Activated naive CD4-positive, alpha-beta T cell treated with anti-CD3 and anti-CD28 coated beads, Interleukin-2, amount 50 U/mL, for 72 hours (primary cell): ENCODE results near the gene CARNS1. TPM values are rescaled to one million over a fixed set of nuclear protein-coding genes. Genes with fewer than 3 reads are reported as not detected.

ENCODE experiments used
- ATAC-seq, 2 donors: fragments of 150-1000 bp; cut with Tn5 transposase; 2 replicates each; pipeline ENCODE4 v1.10.0; 2021; ENCODE audit warnings: mild to moderate bottlenecking in 2 of 2, moderate library complexity in 2 of 2
- DNase-seq, 2 donors: peaks; one replicate each; pipeline ENCODE4 v3.0.0; 2021 to 2022; ENCODE audit warnings: low spot score in 2 of 2
- H3K27ac Mint-ChIP-seq, 2 donors: one replicate each; pipeline ENCODE4 v1.8.0; 2022; ENCODE audit warnings: mild to moderate bottlenecking in 2 of 2, mixed read lengths in 2 of 2
- H3K36me3 Mint-ChIP-seq, 2 donors: one replicate each; pipeline ENCODE4 v1.8.0; 2022; ENCODE audit warnings: mixed read lengths in 2 of 2
- H3K9me3 Mint-ChIP-seq, 2 donors: one replicate each; pipeline ENCODE4 v1.8.0; 2022; ENCODE audit warnings: mixed read lengths in 2 of 2
- total RNA-seq, 2 donors: library from RNA; stranded (reverse); gene quantifications; one replicate each; pipeline ENCODE4 v1.2.3, GENCODE V29; 2022

CARNS1 gene
- total RNA-seq, 2 donors from 2014 or later = 1.4 to 4.5 TPM

DNA sequence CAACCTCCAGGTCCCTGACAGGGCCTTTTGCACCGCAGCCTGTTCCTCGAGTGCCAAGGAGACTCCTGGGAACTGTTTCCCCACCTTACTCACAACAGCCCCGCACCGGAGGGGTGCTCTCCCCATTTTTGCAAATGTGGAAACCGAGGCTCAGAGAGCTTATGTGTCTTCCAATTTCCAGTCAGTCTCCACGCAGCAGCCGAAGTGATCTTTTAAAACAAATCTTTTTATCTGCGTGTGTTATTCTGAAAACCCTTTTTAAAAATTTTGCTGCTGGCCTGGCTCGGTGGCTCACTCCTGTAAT, 54.0 kb downstream of the CARNS1 start:
- no peak for DNase-seq
- peaks cover 7 to 15% of the 10 kb centered on the region in 2 donors for H3K36me3 Mint-ChIP-seq
- no peak for ATAC-seq
- H3K9me3 Mint-ChIP-seq = no peaks in the 10 kb centered on the region
- H3K27ac Mint-ChIP-seq = peak overlapping the region; percentile 82 to 93

DNA sequence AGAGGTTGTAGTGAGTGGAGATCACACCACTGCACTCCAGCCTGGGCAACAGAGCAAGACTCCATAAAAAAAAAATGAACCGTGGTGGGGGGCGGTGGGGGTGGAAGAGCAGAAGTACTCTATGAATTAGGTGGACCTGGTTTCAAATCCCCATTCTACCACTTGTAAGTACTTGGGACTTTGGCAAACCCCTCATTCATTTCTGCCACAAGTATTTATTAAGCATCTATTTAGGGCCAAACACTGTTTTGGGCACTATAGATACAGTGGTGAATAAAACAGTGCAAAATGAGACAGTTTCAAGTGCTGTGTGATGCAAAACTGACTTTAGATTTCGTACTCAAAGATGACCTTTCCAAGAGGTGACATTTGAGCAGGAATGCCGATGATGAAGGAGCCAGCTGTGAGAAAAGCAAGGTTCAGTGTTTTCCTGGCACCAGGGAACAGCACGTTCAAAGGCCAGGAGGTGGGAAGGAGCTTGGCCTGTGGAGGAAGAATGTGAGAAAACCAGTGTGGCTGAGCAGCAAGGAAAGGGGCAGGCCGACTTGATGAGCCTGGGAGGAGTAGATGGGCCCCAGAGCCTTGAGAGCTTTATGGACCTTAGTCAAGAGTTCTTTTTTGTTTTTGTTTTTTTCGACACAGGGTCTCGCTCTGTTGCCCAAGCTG, 55.0 kb downstream of the CARNS1 start:
- H3K36me3 Mint-ChIP-seq = peaks cover 2 to 8% of the 10 kb centered on the region in 2 donors
- ATAC-seq (no peak), DNase-seq (no peak)
- peak overlapping the region; percentile 16 to 82 for H3K27ac Mint-ChIP-seq
- no peaks in the 10 kb centered on the region for H3K9me3 Mint-ChIP-seq

DNA sequence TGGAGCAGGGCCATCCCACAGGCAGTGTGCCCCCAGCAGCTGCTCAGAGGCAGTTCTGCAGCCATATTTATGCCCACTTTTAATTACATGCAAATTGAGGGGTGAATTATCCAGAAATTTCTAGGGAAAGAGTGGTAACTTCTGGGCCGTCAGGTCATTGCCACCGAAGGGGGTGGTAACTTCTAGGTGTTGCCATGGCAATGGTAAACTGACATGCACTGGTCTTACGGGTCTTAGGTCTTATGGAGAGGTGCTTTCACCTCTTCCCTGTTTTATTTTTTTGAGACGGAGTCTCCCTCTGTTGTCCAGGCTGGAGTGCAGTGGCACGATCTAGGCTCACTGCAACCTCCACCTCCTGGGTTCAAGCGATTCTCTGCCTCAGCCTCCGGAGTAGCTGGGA, 57.4 kb downstream of the CARNS1 start:
- H3K36me3 Mint-ChIP-seq = peaks cover 0 to 6% of the 10 kb centered on the region in 2 donors
- DNase-seq = no peak
- ATAC-seq = no peak
- H3K27ac Mint-ChIP-seq = no peak overlapping the region
- no peaks in the 10 kb centered on the region for H3K9me3 Mint-ChIP-seq

Other genes with a start within 250 kb of the CARNS1 start
- gene GRK2, start 149.2 kb upstream of the CARNS1 start, total RNA-seq = 100 to 1,000 TPM; 289 to 376 TPM
- 100 to 1,000 TPM in 1 of 2 donors, 10 to 100 TPM in 1; 76.0 to 213 TPM for gene ANKRD13D, start 126.4 kb upstream of the CARNS1 start, total RNA-seq
- gene SSH3, start 112.1 kb upstream of the CARNS1 start, total RNA-seq = 10 to 100 TPM; 11.6 to 16.5 TPM
- 10 to 100 TPM; 49.9 to 57.2 TPM for gene POLD4, start 62.1 kb upstream of the CARNS1 start, total RNA-seq
- under 1 TPM in 1 of 2 donors, not detected in 1; 0.89 TPM for gene CLCF1, start 42.1 kb upstream of the CARNS1 start, total RNA-seq
- 10 to 100 TPM; 35.6 to 53.7 TPM for gene RAD9A, start 23.7 kb upstream of the CARNS1 start, total RNA-seq
- 100 to 1,000 TPM; 238 to 253 TPM for gene PPP1CA, start 13.8 kb upstream of the CARNS1 start, total RNA-seq
- 100 to 1,000 TPM; 135 to 155 TPM for gene TBC1D10C, start 11.6 kb upstream of the CARNS1 start, total RNA-seq
- 10 to 100 TPM; 64.3 to 68.8 TPM for gene RPS6KB2, start 12.8 kb downstream of the CARNS1 start, total RNA-seq
- 100 to 1,000 TPM in 1 of 2 donors, 10 to 100 TPM in 1; 65.2 to 131 TPM for gene PTPRCAP, start 22.0 kb downstream of the CARNS1 start, total RNA-seq
- 100 to 1,000 TPM; 293 to 428 TPM for gene CORO1B, start 27.8 kb downstream of the CARNS1 start, total RNA-seq
- not detected for gene GPR152, start 37.1 kb downstream of the CARNS1 start, total RNA-seq
- gene CABP4, start 39.7 kb downstream of the CARNS1 start, total RNA-seq = 1 to 10 TPM; 1.7 to 2.8 TPM
- 10 to 100 TPM; 39.1 to 77.9 TPM for gene TMEM134, start 53.6 kb downstream of the CARNS1 start, total RNA-seq
- gene AIP, start 67.3 kb downstream of the CARNS1 start, total RNA-seq = 100 to 1,000 TPM; 151 to 207 TPM
- gene PITPNM1, start 89.7 kb downstream of the CARNS1 start, total RNA-seq = 100 to 1,000 TPM; 102 to 122 TPM
- gene CDK2AP2, start 92.5 kb downstream of the CARNS1 start, total RNA-seq = 10 to 100 TPM; 72.4 to 85.2 TPM
- not detected for gene CABP2, start 107.8 kb downstream of the CARNS1 start, total RNA-seq
- 100 to 1,000 TPM; 247 to 466 TPM for gene GSTP1, start 168.1 kb downstream of the CARNS1 start, total RNA-seq
- gene NDUFV1, start 191.3 kb downstream of the CARNS1 start, total RNA-seq = 100 to 1,000 TPM; 237 to 286 TPM
- 10 to 100 TPM; 27.6 to 37.3 TPM for gene NUDT8, start 214.3 kb downstream of the CARNS1 start, total RNA-seq
- gene TBX10, start 224.1 kb downstream of the CARNS1 start, total RNA-seq = not detected
- gene ACY3, start 235.1 kb downstream of the CARNS1 start, total RNA-seq = under 1 TPM in 1 of 2 donors, not detected in 1; 0.18 TPM